ENCODE results near the gene VEGFA.

Gene VEGFA

GRCh38 chr6:43785220-43785752, 15.3 kb downstream of the VEGFA start:
- TF ChIP-seq EZH2phosphoT487 (IDR thresholded peaks at IDR 0.05; ENCODE audit: low read depth) (no peak), CTCF (IDR thresholded peaks at IDR 0.05; ENCODE audit: low read depth, low read length) (no peak)
- no peaks in the 10 kb centered on the region for H3K27me3 ChIP-seq (ENCODE audit: low read depth, low read length)
- H3K79me2 ChIP-seq (ENCODE audit: low read length) = peaks cover 12% of the 10 kb centered on the region; the same call in 1 of the 2 replicates
- H3K27ac ChIP-seq (ENCODE audit: low read length) = no peak overlapping the region
- no peaks in the 10 kb centered on the region for H3K9me3 ChIP-seq (ENCODE audit: insufficient read depth, low read length)
- no peak overlapping the region for H3K4me2 ChIP-seq (ENCODE audit: low read length)
- H4K20me1 ChIP-seq (ENCODE audit: insufficient read depth, low read length) = peaks cover 61% of the 10 kb centered on the region
- no peaks in the 10 kb centered on the region for H3K4me1 ChIP-seq (ENCODE audit: low read length)
- no peak overlapping the region for H3K4me3 ChIP-seq (ENCODE audit: low read length)
- H3K36me3 ChIP-seq (replicated peaks; ENCODE audit: low read depth, low read length) = peaks cover 63% of the 10 kb centered on the region
- no peak overlapping the region for H2AFZ ChIP-seq (ENCODE audit: low read depth, low read length)
- H3K9ac ChIP-seq (ENCODE audit: low read length) = no peak overlapping the region

- Histone ChIP-seq H3K9me3 (ENCODE audit: insufficient read depth, low read length) (no peaks in the 10 kb centered on the region), H3K36me3 (replicated peaks; ENCODE audit: low read depth, low read length) (peaks cover 57% of the 10 kb centered on the region), H4K20me1 (ENCODE audit: insufficient read depth, low read length) (peaks cover 55% of the 10 kb centered on the region), H3K4me3 (ENCODE audit: low read length) (no peak overlapping the region), H3K79me2 (ENCODE audit: low read length) (peaks cover 11% of the 10 kb centered on the region; the same call in 1 of the 2 replicates), H3K27me3 (ENCODE audit: low read depth, low read length) (no peaks in the 10 kb centered on the region), H3K4me2 (ENCODE audit: low read length) (no peak overlapping the region), H3K9ac (ENCODE audit: low read length) (no peak overlapping the region), H2AFZ (ENCODE audit: low read depth, low read length) (no peak overlapping the region), H3K27ac (ENCODE audit: low read length) (no peak overlapping the region), H3K4me1 (ENCODE audit: low read length) (no peaks in the 10 kb centered on the region)
- TF ChIP-seq EZH2phosphoT487 (IDR thresholded peaks at IDR 0.05; ENCODE audit: low read depth) = no peak
- TF ChIP-seq CTCF (IDR thresholded peaks at IDR 0.05; ENCODE audit: low read depth, low read length) = no peak
These were observed 15.9 kb downstream of the VEGFA start for GRCh38 chr6:43785904-43786303.

GRCh38 chr6:43786664-43787329, 16.8 kb downstream of the VEGFA start:
- H3K27ac ChIP-seq (ENCODE audit: low read length) = no peak overlapping the region
- no peaks in the 10 kb centered on the region for H3K4me1 ChIP-seq (ENCODE audit: low read length)
- no peak overlapping the region for H2AFZ ChIP-seq (ENCODE audit: low read depth, low read length)
- H4K20me1 ChIP-seq (ENCODE audit: insufficient read depth, low read length) = peaks cover 46% of the 10 kb centered on the region
- peaks cover 48% of the 10 kb centered on the region for H3K36me3 ChIP-seq (replicated peaks; ENCODE audit: low read depth, low read length)
- no peaks in the 10 kb centered on the region for H3K27me3 ChIP-seq (ENCODE audit: low read depth, low read length)
- no peaks in the 10 kb centered on the region for H3K9me3 ChIP-seq (ENCODE audit: insufficient read depth, low read length)
- no peak overlapping the region for H3K4me3 ChIP-seq (ENCODE audit: low read length)
- H3K4me2 ChIP-seq (ENCODE audit: low read length) = no peak overlapping the region
- no peak overlapping the region for H3K9ac ChIP-seq (ENCODE audit: low read length)
- TF ChIP-seq EZH2phosphoT487 (IDR thresholded peaks at IDR 0.05; ENCODE audit: low read depth) (no peak), CTCF (IDR thresholded peaks at IDR 0.05; ENCODE audit: low read depth, low read length) (no peak)
- peaks cover 6% of the 10 kb centered on the region; the same call in 1 of the 2 replicates for H3K79me2 ChIP-seq (ENCODE audit: low read length)

- peaks cover 31% of the 10 kb centered on the region for H4K20me1 ChIP-seq (ENCODE audit: insufficient read depth, low read length)
- H3K79me2 ChIP-seq (ENCODE audit: low read length) = no peaks in the 10 kb centered on the region; the same call in 1 of the 2 replicates
- H3K4me3 ChIP-seq (ENCODE audit: low read length) = no peak overlapping the region
- H2AFZ ChIP-seq (ENCODE audit: low read depth, low read length) = no peak overlapping the region
- no peak overlapping the region for H3K27ac ChIP-seq (ENCODE audit: low read length)
- H3K4me2 ChIP-seq (ENCODE audit: low read length) = no peak overlapping the region
- H3K4me1 ChIP-seq (ENCODE audit: low read length) = no peaks in the 10 kb centered on the region
- no peak for TF ChIP-seq CTCF (IDR thresholded peaks at IDR 0.05; ENCODE audit: low read depth, low read length)
- TF ChIP-seq EZH2phosphoT487 (IDR thresholded peaks at IDR 0.05; ENCODE audit: low read depth) = no peak
- H3K27me3 ChIP-seq (ENCODE audit: low read depth, low read length) = no peaks in the 10 kb centered on the region
- no peaks in the 10 kb centered on the region for H3K9me3 ChIP-seq (ENCODE audit: insufficient read depth, low read length)
- peaks cover 33% of the 10 kb centered on the region for H3K36me3 ChIP-seq (replicated peaks; ENCODE audit: low read depth, low read length)
- no peak overlapping the region for H3K9ac ChIP-seq (ENCODE audit: low read length)
These were observed 18.3 kb downstream of the VEGFA start for GRCh38 chr6:43788301-43788700.

Data from OCI-LY3 (cell line).